Activated CD4-positive, CD25-positive, alpha-beta regulatory T cell treated with anti-CD3 and anti-CD28 coated beads, Interleukin-2, amount 50 U/mL, for 72 hours (primary cell): ENCODE measurements around the gene TBC1D22A.
"Not testable (repeated sequence)": the region's sequence is repeated elsewhere in the genome, so short reads cannot be mapped to it uniquely, and the experiment has no call there.

Experiments
- DNase-seq: peaks from one replicate; pipeline ENCODE4 v3.0.0; 2021

TBC1D22A gene

GRCh38 chr22:46774980-46775849 is 12.8 kb downstream of the TBC1D22A start:
- no peak for DNase-seq

GRCh38 chr22:46775850-46776826 is 13.7 kb downstream of the TBC1D22A start:
- no peak for DNase-seq

- DNase-seq = no peak
These were observed 14.6 kb downstream of the TBC1D22A start for GRCh38 chr22:46776876-46777608.

- no peak for DNase-seq
These were observed 15.1 kb downstream of the TBC1D22A start for GRCh38 chr22:46777609-46777970.

- no peak for DNase-seq
These were observed 16.6 kb downstream of the TBC1D22A start for GRCh38 chr22:46779023-46779422.

GRCh38 chr22:46779651-46780050 is 17.2 kb downstream of the TBC1D22A start:
- DNase-seq = no peak

- no peak for DNase-seq
These were observed 18.0 kb downstream of the TBC1D22A start for GRCh38 chr22:46780453-46780852.

GRCh38 chr22:46781291-46781690 is 18.8 kb downstream of the TBC1D22A start:
- DNase-seq = no peak

- not testable (repeated sequence) for DNase-seq
These were observed 19.8 kb downstream of the TBC1D22A start for GRCh38 chr22:46782200-46782599.

GRCh38 chr22:46783721-46784120 is 21.3 kb downstream of the TBC1D22A start:
- DNase-seq = no peak

GRCh38 chr22:46788441-46789172 is 26.2 kb downstream of the TBC1D22A start:
- no peak for DNase-seq

GRCh38 chr22:46789992-46790391 is 27.5 kb downstream of the TBC1D22A start:
- DNase-seq = no peak

GRCh38 chr22:46791201-46791731 is 28.8 kb downstream of the TBC1D22A start:
- DNase-seq = peak; percentile 67

GRCh38 chr22:46792061-46792796 is 29.8 kb downstream of the TBC1D22A start:
- DNase-seq = no peak

GRCh38 chr22:46792841-46793261 is 30.4 kb downstream of the TBC1D22A start:
- DNase-seq = no peak

GRCh38 chr22:46793497-46793896 is 31.0 kb downstream of the TBC1D22A start:
- DNase-seq = no peak

- no peak for DNase-seq
These were observed 31.6 kb downstream of the TBC1D22A start for GRCh38 chr22:46794067-46794466.

- DNase-seq = no peak
These were observed 32.0 kb downstream of the TBC1D22A start for GRCh38 chr22:46794491-46794890.

- DNase-seq = no peak
These were observed 32.7 kb downstream of the TBC1D22A start for GRCh38 chr22:46795140-46795539.

GRCh38 chr22:46795845-46796565 is 33.6 kb downstream of the TBC1D22A start:
- DNase-seq = no peak
